ENCODE results near the gene CTDSP1.

- TF ChIP-seq NFIC (IDR thresholded peaks at IDR 0.05): peak; percentile 50
- TF ChIP-seq ZBTB7A (IDR thresholded peaks at IDR 0.05; ENCODE audit: low read depth): no peak; the same call in 1 of the 2 replicates
- TF ChIP-seq CEBPB (IDR thresholded peaks at IDR 0.05): no peak
- TF ChIP-seq RAD21 (IDR thresholded peaks at IDR 0.05; ENCODE audit: low read depth): no peak
- no peak for TF ChIP-seq EGR1 (IDR thresholded peaks at IDR 0.05)
- TF ChIP-seq REST (IDR thresholded peaks at IDR 0.05; ENCODE audit: low read depth): no peak
- no peak for TF ChIP-seq TAF1 (IDR thresholded peaks at IDR 0.05; ENCODE audit: low read depth)
- no peak for TF ChIP-seq EP300 (IDR thresholded peaks at IDR 0.05; ENCODE audit: borderline replicate concordance)
Measured at GRCh38 chr2:218406949-218407618, 7.4 kb downstream of the CTDSP1 start.

Measured in Ishikawa (cell line).